Fibroblast of the aortic adventitia (primary cell): Measurements from ENCODE around the gene VSTM4. TPM values are rescaled to one million over a fixed set of nuclear protein-coding genes. Genes with fewer than 3 reads are reported as not detected.

Source experiments
- DNase-seq: peaks from one replicate; pipeline ENCODE4 v3.0.0-alpha.2; 2010; ENCODE audit warnings: low read depth
- H3K4me3 ChIP-seq: 2 replicates; pipeline ENCODE4 v1.5.1; 2011; ENCODE audit warnings: low read depth, mild to moderate bottlenecking, control low read depth, low read length, moderate library complexity
- total RNA-seq: library from RNA; depleted of rRNA; stranded (reverse); fragments of >200 nt; gene quantifications from 2 replicates; pipeline ENCODE4 v1.2.3, GENCODE V29; 2012; ENCODE audit warnings: low replicate concordance
- TF ChIP-seq, protein P1 (sequence below): IDR thresholded peaks from 2 replicates; pipeline ENCODE4 v1.5.1; 2011; ENCODE audit warnings: mild to moderate bottlenecking, low read length, control low read depth, inconsistent platforms; ENCODE audit not compliant: insufficient read depth

The VSTM4 gene
- total RNA-seq, 1 donor: 6.5 TPM

GRCh38 chr10:49053053-49053997 lies 62.0 kb downstream of the VSTM4 start:
- DNase-seq: peak; percentile 10
- TF ChIP-seq, protein P1, sequence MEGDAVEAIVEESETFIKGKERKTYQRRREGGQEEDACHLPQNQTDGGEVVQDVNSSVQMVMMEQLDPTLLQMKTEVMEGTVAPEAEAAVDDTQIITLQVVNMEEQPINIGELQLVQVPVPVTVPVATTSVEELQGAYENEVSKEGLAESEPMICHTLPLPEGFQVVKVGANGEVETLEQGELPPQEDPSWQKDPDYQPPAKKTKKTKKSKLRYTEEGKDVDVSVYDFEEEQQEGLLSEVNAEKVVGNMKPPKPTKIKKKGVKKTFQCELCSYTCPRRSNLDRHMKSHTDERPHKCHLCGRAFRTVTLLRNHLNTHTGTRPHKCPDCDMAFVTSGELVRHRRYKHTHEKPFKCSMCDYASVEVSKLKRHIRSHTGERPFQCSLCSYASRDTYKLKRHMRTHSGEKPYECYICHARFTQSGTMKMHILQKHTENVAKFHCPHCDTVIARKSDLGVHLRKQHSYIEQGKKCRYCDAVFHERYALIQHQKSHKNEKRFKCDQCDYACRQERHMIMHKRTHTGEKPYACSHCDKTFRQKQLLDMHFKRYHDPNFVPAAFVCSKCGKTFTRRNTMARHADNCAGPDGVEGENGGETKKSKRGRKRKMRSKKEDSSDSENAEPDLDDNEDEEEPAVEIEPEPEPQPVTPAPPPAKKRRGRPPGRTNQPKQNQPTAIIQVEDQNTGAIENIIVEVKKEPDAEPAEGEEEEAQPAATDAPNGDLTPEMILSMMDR: no peak

GRCh38 chr10:49052069-49052468 lies 63.3 kb downstream of the VSTM4 start:
- TF ChIP-seq, protein P1: no peak
- no peak overlapping the region for H3K4me3 ChIP-seq
- no peak for DNase-seq

More at GRCh38 chr10:49053053-49053997, 62.0 kb downstream of the VSTM4 start:
- H3K4me3 ChIP-seq: no peak overlapping the region

DNA sequence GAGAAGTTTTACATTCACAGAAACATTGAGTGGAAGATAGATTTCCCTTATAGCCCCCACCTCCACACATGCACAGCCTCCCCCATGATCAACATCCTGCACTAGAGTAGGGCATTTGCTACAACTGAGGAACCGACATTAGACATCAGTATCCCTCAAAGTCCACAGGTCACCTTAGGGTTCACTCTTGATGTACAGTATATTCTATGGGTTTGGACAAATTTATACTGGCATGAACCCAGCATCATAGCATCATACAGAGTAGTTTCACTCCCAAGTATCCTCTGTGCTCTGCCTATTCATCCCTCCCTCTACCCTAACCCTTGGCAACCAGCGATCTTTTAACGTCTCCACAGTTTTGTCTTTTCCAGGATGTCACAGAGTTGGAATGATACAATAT lies 64.4 kb downstream of the VSTM4 start:
- no peak overlapping the region for H3K4me3 ChIP-seq
- DNase-seq: no peak
- TF ChIP-seq, protein P1: no peak

GRCh38 chr10:49050366-49050765 lies 65.0 kb downstream of the VSTM4 start:
- DNase-seq: peak; percentile 16
- TF ChIP-seq, protein P1: no peak

DNA sequence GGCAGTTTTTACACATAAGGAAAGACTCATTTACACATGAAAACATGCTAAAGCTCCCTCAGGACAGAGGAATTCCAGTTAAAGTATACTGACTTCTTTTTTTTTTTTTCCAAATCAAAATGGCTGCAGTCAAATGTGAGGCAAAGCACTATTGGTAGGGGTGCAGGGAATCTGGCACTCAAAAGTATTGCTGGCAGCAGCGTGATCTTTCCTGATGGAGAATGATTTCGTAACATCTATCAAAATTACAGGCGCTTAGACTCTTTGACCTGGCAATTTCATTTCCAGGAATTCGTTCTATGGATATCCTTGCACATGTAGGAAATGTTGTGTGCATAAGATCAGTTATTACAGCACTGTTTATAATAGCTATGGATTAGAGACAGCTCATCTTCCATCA lies 65.7 kb downstream of the VSTM4 start:
- no peak overlapping the region for H3K4me3 ChIP-seq
- TF ChIP-seq, protein P1: no peak
- peak; percentile 9 for DNase-seq

More at GRCh38 chr10:49050366-49050765, 65.0 kb downstream of the VSTM4 start:
- H3K4me3 ChIP-seq: no peak overlapping the region

DNA sequence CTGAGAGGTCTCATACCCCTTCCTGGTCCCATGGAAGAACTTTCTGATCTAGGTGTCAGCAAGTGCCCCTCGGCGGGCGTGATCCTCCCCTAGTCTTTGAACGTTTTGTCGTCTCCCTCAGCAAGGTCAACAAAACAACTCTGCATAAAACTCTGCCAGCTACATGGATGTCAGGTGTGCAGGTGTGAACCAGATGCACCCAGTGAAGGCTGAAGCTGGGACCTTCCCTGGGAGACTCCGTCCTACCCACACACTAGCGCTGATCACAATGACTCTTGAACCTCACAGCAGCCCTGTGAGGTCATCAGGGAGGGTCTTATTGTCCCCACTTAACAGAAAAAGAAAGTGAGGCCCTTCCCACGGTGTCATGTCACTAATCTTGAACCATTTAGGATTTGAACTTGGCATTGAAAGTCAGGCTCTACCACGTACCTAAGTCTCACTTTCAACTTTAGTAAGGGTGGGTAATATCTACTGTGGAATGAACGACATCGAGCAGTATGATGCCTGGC lies 68.1 kb downstream of the VSTM4 start:
- no peak for DNase-seq

More for the DNA sequence above, 68.1 kb downstream of the VSTM4 start:
- H3K4me3 ChIP-seq: no peak overlapping the region
- TF ChIP-seq, protein P1: no peak
